Transverse colon (tissue), 4 donors: ENCODE data around the gene PTCSC3. TPM values are rescaled to one million over a fixed set of nuclear protein-coding genes. Genes with fewer than 3 reads are reported as not detected.

Experiments used
- DNase-seq: peaks from one replicate; pipeline ENCODE4 v3.0.0-alpha.2; 2019
- H3K27ac ChIP-seq, 4 donors: fragments of 200-600 bp; sonication (generic); 2 replicates each; pipeline ENCODE4 v1.5.1; 2016 to 2018; ENCODE audit warnings: inconsistent platforms in 4 of 4
- H3K27me3 ChIP-seq: fragments of 200-600 bp; sonication (generic); 2 replicates; pipeline ENCODE4 v1.5.1; 2017; ENCODE audit warnings: inconsistent platforms
- H3K36me3 ChIP-seq, 4 donors: fragments of 200-600 bp; sonication (generic); 2 replicates each; pipeline ENCODE4 v1.5.1; 2017 to 2019; ENCODE audit warnings: inconsistent platforms in 4 of 4
- H3K4me1 ChIP-seq, 4 donors: fragments of 200-600 bp; sonication (generic); 2 replicates each; pipeline ENCODE4 v1.5.1; 2017 to 2020; ENCODE audit warnings: inconsistent platforms in 4 of 4
- H3K4me3 ChIP-seq, 4 donors: fragments of 200-600 bp; sonication (generic); 1 replicate in 1 of 4; 2 replicates in 3 of 4; pipeline versions ENCODE4 v1.5.1 to v1.6.1; 2017 to 2019; ENCODE audit warnings: inconsistent platforms in 4 of 4
- H3K9me3 ChIP-seq, 2 donors: fragments of 200-600 bp; sonication (generic); 2 replicates each; pipeline ENCODE4 v1.5.1; 2017 to 2019; ENCODE audit warnings: inconsistent platforms in 2 of 2
- EP300 ChIP-seq: sonication (generic); formaldehyde crosslinking; IDR thresholded peaks from one replicate; pipeline ENCODE4 v1.6.1; 2017; ENCODE audit warnings: antibody characterized with exemption, low read depth
- POLR2A ChIP-seq: fragments of 450-650 bp; IDR thresholded peaks from one replicate; pipeline ENCODE4 v1.6.1; 2016; ENCODE audit warnings: antibody characterized with exemption, mild to moderate bottlenecking, moderate library complexity
- POLR2AphosphoS5 ChIP-seq, 3 donors: sonication (generic); formaldehyde crosslinking; IDR thresholded peaks; one replicate each; pipeline ENCODE4 v1.6.1; 2016; ENCODE audit warnings: antibody characterized with exemption in 3 of 3
- WGBS, 2 donors: methylation state at CpG; one replicate each; pipeline ENCODE4 v1.1.5; 2018; ENCODE audit warnings: low coverage in 1 of 2; 5-methylcytosine and 5-hydroxymethylcytosine counted together
- in situ Hi-C, 4 donors: fragments of 200-750 bp; cut with MboI; loops; one replicate each; pipeline versions ENCODE4 v1.15.0 to v1.15.1; 2017; ENCODE audit warnings: low sequenced_read_pairs in 3 of 4, low pct_ligation_motif_present in 1 of 4, low pct_unique_long_range_greater_than_20kb in 1 of 4
- intact Hi-C: fragments of 100-400 bp; cut with DNase I; formaldehyde crosslinking; loops from one replicate; pipeline ENCODE4 v1.15.1; 2023; ENCODE audit warnings: low total_unique reads
- total RNA-seq, 4 donors: library from RNA; depleted of rRNA; stranded (reverse); fragments of >200 nt; gene quantifications; one replicate each; pipeline ENCODE4 v1.1.0, GENCODE V29; 2016
- TF ChIP-seq, protein P1 (sequence below), 5 experiments: fragments of 200-600 bp in 3 of 5; fragments of 450-650 bp in 2 of 5; sonication (generic) in 3 of 5; IDR thresholded peaks; 1 replicate in 2 of 5; 2 replicates in 3 of 5; pipeline ENCODE4 v1.5.1; 2016 to 2017; ENCODE audit warnings: antibody characterized with exemption in 5 of 5, inconsistent platforms in 3 of 5, mild to moderate bottlenecking in 2 of 5, moderate library complexity in 1 of 5

Gene PTCSC3
- total RNA-seq, 4 donors from 2014 or later, result not detected

- H3K27me3 ChIP-seq, result no peaks in the 10 kb centered on the region
- DNase-seq, result no peak
- TF ChIP-seq, protein P1, sequence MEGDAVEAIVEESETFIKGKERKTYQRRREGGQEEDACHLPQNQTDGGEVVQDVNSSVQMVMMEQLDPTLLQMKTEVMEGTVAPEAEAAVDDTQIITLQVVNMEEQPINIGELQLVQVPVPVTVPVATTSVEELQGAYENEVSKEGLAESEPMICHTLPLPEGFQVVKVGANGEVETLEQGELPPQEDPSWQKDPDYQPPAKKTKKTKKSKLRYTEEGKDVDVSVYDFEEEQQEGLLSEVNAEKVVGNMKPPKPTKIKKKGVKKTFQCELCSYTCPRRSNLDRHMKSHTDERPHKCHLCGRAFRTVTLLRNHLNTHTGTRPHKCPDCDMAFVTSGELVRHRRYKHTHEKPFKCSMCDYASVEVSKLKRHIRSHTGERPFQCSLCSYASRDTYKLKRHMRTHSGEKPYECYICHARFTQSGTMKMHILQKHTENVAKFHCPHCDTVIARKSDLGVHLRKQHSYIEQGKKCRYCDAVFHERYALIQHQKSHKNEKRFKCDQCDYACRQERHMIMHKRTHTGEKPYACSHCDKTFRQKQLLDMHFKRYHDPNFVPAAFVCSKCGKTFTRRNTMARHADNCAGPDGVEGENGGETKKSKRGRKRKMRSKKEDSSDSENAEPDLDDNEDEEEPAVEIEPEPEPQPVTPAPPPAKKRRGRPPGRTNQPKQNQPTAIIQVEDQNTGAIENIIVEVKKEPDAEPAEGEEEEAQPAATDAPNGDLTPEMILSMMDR (IDR thresholded peaks at IDR 0.05), result no peak
- H3K4me3 ChIP-seq, result no peak overlapping the region
- in situ Hi-C loops, result no loop called here
- H3K27ac ChIP-seq, result no peak overlapping the region
- no peaks in the 10 kb centered on the region for H3K4me1 ChIP-seq
- intact Hi-C loops, result no loop called here
- no peaks in the 10 kb centered on the region for H3K36me3 ChIP-seq
- H3K9me3 ChIP-seq, result no peaks in the 10 kb centered on the region
- WGBS, 2 donors, result 70 to 86% methylated on average over 2 to 5 of the region's 5 CpGs
Observed at GRCh38 chr14:36174767-36175424, 1.6 kb downstream of the PTCSC3 start.

GRCh38 chr14:36173161-36173560 lies 3.4 kb downstream of the PTCSC3 start:
- Histone ChIP-seq H3K9me3 (no peaks in the 10 kb centered on the region), H3K4me3 (no peak overlapping the region), H3K4me1 (no peaks in the 10 kb centered on the region), H3K27ac (no peak overlapping the region), H3K27me3 (no peaks in the 10 kb centered on the region), H3K36me3 (no peaks in the 10 kb centered on the region)
- WGBS, 2 donors, result 43 to 64% methylated on average over 1 of the region's 1 CpG
- intact Hi-C loops, result no loop called here
- in situ Hi-C loops, result no loop called here
- TF ChIP-seq POLR2AphosphoS5 (IDR thresholded peaks at IDR 0.05), result no peak
- no peak for TF ChIP-seq POLR2A
- TF ChIP-seq EP300, result no peak
- TF ChIP-seq, protein P1 (IDR thresholded peaks at IDR 0.05), result no peak
- no peak for DNase-seq

- intact Hi-C loops (no loop called here), in situ Hi-C loops (no loop called here)
- Histone ChIP-seq H3K27ac (no peak overlapping the region), H3K27me3 (no peaks in the 10 kb centered on the region), H3K36me3 (no peaks in the 10 kb centered on the region), H3K4me1 (no peaks in the 10 kb centered on the region), H3K9me3 (no peaks in the 10 kb centered on the region), H3K4me3 (no peak overlapping the region)
- DNase-seq, result no peak
- TF ChIP-seq, protein P1 (IDR thresholded peaks at IDR 0.05), result no peak
- no peak for TF ChIP-seq EP300
- no peak for TF ChIP-seq POLR2AphosphoS5 (IDR thresholded peaks at IDR 0.05)
- no peak for TF ChIP-seq POLR2A
- 50% methylated on average over 3 of the region's 3 CpGs; no CpG with 5 or more reads in 1 of the 2 donors for WGBS, 2 donors
Observed at GRCh38 chr14:36171607-36172006, 4.9 kb downstream of the PTCSC3 start.

DNA sequence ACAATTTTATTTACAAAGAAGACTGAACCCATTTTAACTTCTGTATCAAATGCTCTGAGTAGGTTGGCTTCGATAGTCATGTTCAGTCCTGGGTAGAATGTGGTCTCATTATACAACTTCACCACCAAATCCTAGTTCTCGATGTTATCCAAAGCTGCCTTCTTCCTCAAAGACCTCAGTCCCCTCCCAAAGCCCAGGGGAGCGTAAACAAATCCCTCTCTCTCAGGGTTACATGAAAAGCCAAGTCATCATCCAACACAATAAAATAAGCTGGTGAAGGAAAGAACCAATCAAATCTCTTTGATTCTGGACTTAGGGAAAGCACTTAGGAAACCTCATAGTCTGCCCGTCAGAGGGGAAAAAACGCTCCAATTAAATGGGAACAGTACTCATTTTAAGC lies 9.1 kb downstream of the PTCSC3 start:
- no peak for TF ChIP-seq POLR2A
- TF ChIP-seq, protein P1 (IDR thresholded peaks at IDR 0.05), result no peak
- no peak for TF ChIP-seq EP300
- TF ChIP-seq POLR2AphosphoS5 (IDR thresholded peaks at IDR 0.05), result no peak
- no peaks in the 10 kb centered on the region for H3K4me1 ChIP-seq
- WGBS, 2 donors, result 72 to 75% methylated on average over 5 of the region's 5 CpGs
- H3K36me3 ChIP-seq, result no peaks in the 10 kb centered on the region
- intact Hi-C loops (no loop called here), in situ Hi-C loops (no loop called here)
- no peaks in the 10 kb centered on the region for H3K9me3 ChIP-seq
- no peak overlapping the region for H3K4me3 ChIP-seq
- H3K27ac ChIP-seq, result no peak overlapping the region
- no peaks in the 10 kb centered on the region for H3K27me3 ChIP-seq
- no peak for DNase-seq
